ENCODE data around the gene TBC1D17.

DNA sequence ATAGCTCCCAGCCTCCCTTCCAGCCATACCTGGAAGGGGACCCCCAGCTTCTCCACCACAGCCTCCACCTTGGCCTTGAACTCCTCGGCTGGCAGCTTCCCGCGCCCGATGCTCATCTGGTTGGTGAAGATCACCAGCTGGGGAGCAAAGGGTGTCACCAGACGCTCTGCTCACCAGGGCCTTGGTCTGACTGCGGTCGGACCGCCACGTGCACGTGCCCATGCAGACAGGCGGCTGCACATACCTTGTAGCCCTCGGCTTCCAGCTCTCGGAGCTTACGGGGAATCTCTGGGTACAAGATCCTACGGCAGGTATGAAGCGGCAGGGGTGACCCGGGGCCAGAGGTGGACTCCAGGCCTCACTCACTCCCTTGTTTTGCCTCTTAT is 13.6 kb upstream of the TBC1D17 start:
- TF ChIP-seq, protein P1, sequence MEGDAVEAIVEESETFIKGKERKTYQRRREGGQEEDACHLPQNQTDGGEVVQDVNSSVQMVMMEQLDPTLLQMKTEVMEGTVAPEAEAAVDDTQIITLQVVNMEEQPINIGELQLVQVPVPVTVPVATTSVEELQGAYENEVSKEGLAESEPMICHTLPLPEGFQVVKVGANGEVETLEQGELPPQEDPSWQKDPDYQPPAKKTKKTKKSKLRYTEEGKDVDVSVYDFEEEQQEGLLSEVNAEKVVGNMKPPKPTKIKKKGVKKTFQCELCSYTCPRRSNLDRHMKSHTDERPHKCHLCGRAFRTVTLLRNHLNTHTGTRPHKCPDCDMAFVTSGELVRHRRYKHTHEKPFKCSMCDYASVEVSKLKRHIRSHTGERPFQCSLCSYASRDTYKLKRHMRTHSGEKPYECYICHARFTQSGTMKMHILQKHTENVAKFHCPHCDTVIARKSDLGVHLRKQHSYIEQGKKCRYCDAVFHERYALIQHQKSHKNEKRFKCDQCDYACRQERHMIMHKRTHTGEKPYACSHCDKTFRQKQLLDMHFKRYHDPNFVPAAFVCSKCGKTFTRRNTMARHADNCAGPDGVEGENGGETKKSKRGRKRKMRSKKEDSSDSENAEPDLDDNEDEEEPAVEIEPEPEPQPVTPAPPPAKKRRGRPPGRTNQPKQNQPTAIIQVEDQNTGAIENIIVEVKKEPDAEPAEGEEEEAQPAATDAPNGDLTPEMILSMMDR (conservative IDR thresholded peaks at IDR 0.05; ENCODE audit: low read length), result no peak
- TF ChIP-seq EZH2phosphoT487 (IDR thresholded peaks at IDR 0.05; ENCODE audit: borderline replicate concordance), result no peak

Data from Loucy (cell line).